SW480 (cell line): ENCODE measurements around the gene TFAP2C.
"Not testable (repeated sequence)": the region's sequence is repeated elsewhere in the genome, so short reads cannot be mapped to it uniquely, and the experiment has no call there.

ENCODE experiments used
- DNase-seq: peaks from one replicate; pipeline ENCODE4 v3.0.0-alpha.2; 2016; ENCODE audit warnings: low spot score

Gene TFAP2C

DNA sequence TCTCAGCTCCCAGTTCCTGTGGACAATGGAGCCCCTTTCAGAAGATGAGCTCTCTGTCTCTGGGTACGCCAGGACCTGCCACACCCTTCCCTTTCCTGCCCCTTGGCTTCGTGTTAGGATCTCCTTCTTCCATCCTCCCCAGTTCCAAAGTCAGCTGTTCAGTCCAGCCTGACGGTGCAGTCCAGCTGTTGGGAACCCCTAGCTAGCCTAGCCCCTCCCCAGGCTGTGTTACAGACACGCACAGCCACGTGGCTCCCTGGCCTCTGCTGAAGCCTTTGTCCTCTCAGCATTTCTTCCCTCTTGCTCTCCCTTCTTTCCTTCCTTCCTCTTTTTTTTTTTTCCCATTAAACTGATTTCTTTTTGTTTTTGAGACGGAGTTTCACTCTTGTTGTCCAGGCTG, 12.4 kb upstream of the TFAP2C start:
- no peak for DNase-seq

DNA sequence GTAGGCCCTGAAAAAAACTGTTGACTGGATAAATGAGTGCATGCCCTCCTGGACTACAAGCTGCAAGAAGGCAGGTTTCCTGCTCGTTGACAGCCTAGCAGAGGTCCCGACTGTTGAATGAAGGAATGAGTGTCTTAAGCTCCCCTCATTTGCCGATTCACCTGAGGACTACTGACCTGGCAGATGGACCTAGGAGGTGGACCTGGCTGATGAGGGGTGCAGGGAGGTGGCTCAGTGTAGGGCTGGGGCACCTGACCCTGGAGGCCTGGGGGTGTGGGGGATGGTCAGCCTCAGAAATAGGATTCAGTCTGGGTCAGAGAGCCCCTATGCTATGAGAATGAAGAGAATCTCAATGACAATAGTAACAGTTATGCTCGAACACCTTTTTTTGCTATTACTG, 11.6 kb upstream of the TFAP2C start:
- DNase-seq, result no peak

DNA sequence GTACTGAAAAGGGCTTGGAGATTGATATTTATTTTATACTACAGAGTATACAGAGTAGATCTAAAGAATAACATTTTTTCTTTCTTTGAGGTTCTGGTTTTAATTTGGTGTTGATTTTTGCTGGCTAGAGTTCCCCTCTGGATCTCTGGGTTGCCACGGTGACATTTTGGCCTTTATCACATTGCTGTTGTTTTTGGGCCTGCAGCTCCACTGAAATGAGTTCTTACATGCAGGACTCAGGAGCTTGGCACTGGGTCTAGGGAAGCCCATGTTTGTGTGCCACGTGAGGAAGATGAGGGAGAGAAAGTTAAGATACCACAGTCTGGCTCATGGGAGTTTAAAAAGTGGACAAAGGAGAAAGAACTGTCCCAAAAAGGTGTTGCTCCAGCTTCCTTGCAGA, 7.4 kb upstream of the TFAP2C start:
- no peak for DNase-seq

GRCh38 chr20:56623930-56624329, 5.2 kb upstream of the TFAP2C start:
- DNase-seq, result not testable (repeated sequence)

GRCh38 chr20:56624786-56625681, 4.1 kb upstream of the TFAP2C start:
- DNase-seq, result no peak

DNA sequence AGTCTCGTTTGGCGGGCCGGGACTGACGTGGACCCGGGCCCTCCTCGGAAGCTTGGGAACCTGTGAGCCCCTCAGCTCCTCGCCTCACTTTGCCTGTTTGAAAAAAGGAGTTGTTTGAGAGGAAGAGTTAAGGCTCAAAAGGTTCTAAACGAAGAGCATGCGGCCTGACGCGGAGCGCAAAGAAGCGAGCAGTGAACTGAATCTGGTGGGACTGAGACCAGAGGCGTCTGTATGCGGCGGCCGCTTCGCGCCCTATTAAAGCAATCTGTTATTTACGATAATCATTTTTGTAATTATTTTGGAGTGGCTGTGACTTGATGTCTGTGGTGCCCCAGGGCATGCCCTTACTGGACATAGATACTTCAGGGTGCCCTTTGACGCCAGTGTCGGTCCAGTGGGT, 3.3 kb upstream of the TFAP2C start:
- no peak for DNase-seq

GRCh38 chr20:56626367-56627121, 2.6 kb upstream of the TFAP2C start:
- DNase-seq, result no peak

DNA sequence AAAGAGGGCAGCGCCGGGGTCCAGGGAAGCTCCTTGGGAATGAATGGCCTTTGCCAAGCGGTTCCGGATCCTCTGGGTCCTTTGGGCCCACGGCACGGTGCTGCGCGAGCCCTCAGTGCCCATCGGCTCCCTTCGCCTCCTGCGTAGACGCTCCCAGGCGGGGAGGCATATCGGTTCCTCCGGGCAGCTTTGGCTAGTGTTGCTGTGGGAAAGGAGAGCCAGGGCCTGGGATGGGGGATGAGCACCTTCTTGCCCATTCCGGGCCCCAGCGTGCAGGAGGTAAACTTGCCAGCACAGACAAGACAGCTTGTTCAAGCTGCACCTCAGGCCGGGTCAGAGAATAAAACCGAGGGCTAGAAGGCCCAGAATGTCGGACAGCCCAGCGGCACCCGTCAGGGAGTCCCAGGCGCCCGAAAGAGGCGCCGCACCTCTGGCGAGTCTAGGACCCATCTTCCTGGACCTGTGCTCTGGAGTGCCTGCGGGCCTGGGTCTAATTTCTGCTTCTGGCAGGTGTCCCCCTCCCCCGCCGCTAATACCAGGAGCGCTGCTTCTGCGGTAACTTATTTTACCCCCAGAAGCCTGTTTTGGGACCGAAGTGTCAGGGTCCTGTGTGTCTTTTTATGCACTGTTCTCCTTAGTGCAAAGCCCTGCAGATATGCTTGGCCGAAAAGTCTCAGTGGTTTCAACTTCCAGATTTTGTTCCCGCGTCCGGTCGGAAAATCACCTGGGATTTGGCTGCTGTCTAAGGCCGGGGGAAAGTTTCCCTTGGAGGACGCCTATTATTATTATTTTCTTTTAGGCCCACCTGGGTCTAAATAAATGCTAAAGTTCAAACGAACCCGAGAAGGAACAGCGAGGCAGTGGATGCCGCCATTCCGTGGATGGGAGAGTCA, 1.7 kb upstream of the TFAP2C start:
- DNase-seq, result no peak

DNA sequence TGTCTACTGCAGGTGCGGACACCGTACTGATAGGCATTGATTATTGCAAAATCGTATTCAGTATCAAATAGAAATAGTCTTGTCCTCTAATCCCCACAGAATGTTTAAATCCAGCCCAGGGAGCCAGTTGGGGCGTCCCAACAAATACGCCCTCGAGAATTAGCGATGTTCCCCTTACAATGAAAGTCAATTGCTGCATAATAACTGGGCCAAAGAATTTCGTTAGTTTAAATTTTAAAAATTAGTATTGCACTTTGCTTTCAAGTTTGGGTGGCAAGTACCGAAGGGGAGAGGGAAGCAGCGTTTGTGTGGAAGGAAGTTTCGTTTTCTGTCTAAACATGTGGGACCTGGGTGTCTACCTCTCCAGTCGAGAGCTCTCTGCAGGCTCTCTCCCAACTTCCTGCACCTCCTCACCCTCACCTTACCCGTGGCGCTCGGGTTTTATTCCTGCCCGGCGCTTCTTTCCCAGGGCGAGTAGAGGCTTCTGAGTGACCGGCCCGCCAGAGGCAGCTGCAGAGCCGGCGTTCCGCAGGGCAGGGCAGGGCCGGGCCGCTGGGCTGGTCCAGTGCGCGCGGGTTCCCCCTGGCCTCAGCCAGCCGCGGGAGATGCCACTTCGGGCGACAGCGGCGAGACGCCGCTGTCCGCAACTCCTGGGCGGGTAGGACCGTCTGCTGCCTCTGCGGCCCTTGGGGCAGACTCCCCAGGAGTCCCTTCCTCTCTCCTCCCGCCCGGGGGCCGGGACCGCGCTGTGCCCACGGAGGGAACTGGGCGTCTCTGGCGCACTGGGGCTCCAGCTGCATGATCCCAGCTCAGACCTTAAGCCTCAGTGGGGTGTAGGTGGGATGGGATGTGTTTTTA, 862 bp upstream of the TFAP2C start:
- peak; percentile 61 for DNase-seq

DNA sequence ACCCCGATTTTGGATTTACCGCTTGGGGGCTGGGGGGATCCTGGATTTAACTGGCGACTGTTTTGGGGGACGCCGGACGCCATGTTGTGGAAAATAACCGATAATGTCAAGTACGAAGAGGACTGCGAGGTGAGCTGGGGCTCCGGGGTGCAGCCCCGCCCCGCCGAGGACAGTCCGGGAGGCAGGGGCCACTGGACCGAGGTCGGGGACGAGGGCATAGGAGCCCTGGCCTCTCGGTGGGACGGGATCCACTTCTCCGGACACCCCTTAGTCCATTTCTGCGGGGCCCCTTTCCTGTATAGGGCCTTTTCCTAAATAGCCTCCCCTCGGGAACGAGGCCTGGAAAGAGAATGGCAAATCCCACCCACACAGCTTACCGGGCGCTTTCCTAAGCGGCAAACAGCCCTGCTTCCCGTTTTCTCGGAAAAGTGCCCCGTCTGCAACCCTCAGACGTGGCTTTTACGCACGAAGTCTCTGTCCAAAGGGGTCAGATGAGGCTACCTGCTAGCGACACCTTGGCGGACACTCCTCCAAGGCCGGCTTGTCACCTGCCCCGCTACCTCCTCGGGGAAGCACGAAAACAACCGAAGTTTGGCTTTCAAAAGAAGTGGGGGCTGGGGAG, 469 bp downstream of the TFAP2C start:
- DNase-seq, result peak; percentile 50

- peak; percentile 86 for DNase-seq
These were observed 984 bp downstream of the TFAP2C start for GRCh38 chr20:56630086-56630493.

DNA sequence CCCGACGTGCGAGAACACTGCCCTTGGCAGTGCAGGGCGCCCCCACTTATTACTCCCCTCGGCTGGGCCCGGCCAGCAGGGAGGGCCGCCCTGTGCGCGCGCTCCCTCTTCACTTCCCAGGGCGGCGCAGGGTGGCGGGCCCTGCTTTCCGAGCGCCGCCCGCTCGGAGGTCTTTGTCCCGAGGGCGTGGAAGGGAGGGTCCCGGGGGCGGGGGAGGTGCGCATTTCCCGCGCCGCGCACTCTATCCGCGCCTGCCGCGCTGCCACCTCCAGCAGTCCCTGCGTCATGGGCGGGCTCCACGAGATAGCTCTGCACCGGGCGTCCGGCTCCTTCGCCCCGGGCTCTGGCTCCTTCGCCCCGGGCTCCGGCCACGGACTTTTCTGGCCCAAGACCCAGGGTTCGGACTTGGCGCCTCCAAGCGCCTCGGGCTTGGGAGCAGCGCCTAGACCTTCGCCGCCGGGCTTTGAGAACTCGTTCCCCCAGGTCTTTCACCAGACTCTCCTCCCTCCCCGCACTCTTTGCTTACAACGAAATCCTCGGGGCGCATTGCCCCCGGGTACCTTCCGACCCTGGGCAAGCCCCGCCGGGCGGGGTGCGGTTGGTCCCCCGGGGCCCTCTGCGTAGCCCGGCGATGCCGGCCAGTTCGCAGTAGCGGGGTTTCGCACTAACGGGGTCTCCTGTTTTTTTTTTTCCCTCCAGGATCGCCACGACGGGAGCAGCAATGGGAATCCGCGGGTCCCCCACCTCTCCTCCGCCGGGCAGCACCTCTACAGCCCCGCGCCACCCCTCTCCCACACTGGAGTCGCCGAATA, 1.6 kb downstream of the TFAP2C start:
- DNase-seq, result no peak

DNA sequence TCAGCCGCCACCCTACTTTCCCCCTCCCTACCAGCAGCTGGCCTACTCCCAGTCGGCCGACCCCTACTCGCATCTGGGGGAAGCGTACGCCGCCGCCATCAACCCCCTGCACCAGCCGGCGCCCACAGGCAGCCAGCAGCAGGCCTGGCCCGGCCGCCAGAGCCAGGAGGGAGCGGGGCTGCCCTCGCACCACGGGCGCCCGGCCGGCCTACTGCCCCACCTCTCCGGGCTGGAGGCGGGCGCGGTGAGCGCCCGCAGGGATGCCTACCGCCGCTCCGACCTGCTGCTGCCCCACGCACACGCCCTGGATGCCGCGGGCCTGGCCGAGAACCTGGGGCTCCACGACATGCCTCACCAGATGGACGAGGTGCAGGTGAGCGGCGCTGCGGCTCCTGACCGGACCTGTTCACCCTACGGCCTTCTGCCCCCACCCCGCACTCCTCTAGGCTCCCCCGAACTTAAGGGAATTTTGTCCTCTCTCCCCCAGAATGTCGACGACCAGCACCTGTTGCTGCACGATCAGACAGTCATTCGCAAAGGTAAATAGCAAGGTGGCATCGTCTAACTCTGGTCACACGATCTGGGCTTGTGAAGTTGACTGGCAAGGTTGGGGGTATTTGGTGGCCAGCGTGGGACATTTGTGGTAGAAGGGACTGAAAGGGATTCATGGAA, 2.3 kb downstream of the TFAP2C start:
- no peak for DNase-seq

DNA sequence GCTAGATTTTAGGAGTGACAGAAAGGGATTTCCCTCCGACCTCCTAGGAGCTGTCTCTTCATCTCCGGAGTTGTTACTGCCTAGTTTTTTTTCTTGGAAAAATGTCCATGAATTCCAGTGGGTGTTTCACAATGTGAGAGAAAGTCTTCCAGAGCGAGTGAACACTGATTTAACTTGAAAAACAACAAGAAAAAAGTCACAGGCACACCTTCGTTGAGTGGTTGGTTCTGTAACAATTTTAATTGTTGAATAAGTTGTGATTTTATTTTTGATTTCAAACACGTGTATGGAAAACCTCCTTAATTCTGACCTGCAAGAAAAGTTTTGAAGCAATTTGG, 2.9 kb downstream of the TFAP2C start:
- no peak for DNase-seq

DNA sequence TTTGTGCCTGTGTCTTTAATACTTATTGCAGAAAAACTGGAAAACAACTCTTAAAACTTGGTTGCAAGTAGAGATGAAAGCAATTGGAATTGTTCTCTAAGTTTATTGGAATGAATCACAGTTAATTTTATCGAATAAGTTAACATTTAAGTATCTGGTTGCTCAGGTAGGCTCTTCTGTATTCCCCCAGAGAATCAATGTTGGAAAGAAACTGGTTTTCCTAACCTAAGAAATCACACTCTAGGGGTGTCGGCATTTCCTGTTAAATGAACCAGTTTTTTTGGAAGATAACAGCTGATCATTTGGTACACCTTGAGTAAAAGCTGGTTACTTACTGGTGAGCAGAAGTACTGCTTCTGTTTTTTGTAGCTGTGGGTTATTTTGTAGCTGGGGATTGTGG, 5.2 kb downstream of the TFAP2C start:
- no peak for DNase-seq

DNA sequence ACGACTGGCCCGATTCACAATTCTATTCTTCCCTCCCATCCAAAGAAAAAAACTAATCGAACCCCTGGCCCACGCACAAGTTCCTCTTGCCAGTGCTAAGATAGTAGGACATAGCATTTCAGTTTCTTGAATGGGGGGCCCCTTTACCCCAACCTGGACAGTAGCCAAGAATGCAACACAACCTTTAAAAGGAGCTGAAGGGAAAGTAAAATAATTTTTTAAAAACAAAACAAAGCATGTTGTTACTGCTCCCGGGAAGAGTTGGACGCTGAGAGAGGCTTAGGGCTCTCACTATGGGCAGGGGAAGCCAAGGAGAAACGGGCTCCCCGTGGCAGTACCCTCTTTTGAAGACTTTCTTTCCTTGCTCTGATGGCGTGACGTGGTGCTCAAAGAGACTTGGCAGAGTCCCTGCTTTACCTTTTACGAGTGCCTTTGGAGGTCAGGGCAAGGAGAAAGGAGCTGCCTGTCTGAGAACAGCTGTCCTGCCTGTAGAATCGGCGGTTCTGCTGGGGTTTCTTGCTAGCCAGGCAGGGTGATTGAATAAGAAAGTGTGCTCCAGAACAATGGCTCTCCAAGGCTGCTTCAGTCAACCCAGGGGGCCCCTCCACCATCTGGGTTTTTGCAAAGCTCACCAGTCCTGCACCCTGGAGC, 5.8 kb downstream of the TFAP2C start:
- DNase-seq, result no peak

- DNase-seq, result no peak
These were observed 7.6 kb downstream of the TFAP2C start for GRCh38 chr20:56636716-56637115.

- no peak for DNase-seq
These were observed 8.5 kb downstream of the TFAP2C start for GRCh38 chr20:56637576-56637975.

DNA sequence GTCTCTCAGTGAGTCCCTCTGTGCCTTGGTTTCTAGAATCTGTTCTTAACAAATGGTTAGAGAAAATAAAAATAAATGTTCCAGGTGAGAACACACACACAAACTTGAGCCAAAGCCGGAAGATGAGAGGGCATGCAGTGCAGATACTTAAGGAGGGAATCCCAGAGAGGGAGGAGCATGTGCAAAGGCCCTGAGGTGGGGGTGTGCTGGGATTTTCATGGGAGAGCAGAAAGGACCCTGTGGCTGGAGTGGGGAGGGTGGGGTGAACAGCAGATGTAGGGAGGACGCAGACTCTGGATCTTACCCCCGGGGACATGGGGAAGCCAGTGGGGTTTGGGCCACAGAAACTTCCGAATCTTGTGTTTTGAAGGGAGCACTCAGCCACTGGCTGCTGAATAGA, 17.5 kb downstream of the TFAP2C start:
- no peak for DNase-seq
